IMR-90 (cell line): ENCODE measurements around the gene SH2D5. TPM values are rescaled to one million over a fixed set of nuclear protein-coding genes. Genes with fewer than 3 reads are reported as not detected.

Experiments
- ATAC-seq: fragments of 200-7000 bp; cut with Tn5 transposase; 2 replicates; pipeline ENCODE4 v1.9.1; 2020; ENCODE audit warnings: low read depth, mild to moderate bottlenecking, moderate library complexity
- BruUV-seq: library from RNA; stranded (reverse); fragments of 400-500 nt; replicated peaks from 2 replicates; lab custom pipeline; 2021; lab: Mats Ljungman, UMichigan
- CTCF ChIA-PET: fragments of 300-600 bp; formaldehyde crosslinking; extraction: SDS; loops from one replicate; lab custom pipeline; 2021; ENCODE audit warnings: antibody characterized with exemption; lab: Yijun Ruan, JAX
- POLR2A ChIA-PET: fragments of 300-600 bp; sonication (Branson Sonifier 250); formaldehyde crosslinking; loops from one replicate; lab custom pipeline; 2022; ENCODE audit warnings: antibody characterized with exemption; ENCODE audit not compliant: unreplicated experiment; lab: Charles Lee
- DNase-seq: peaks from one replicate; pipeline ENCODE4 v3.0.0; 2013
- H2AFZ ChIP-seq: replicated peaks from 2 replicates; pipeline ENCODE3; 2013; ENCODE audit warnings: low read length, mild to moderate bottlenecking; ENCODE audit not compliant: poor library complexity
- H2AK5ac ChIP-seq: 2 replicates; pipeline ENCODE4 v1.6.1; 2013; ENCODE audit warnings: low read depth, low read length, inconsistent platforms
- H2AK9ac ChIP-seq: replicated peaks from 2 replicates; pipeline ENCODE3; 2013; ENCODE audit warnings: mild to moderate bottlenecking, low read depth, low read length, moderate library complexity; ENCODE audit not compliant: poor library complexity
- H2BK120ac ChIP-seq: 2 replicates; pipeline ENCODE4 v1.6.1; 2013; ENCODE audit warnings: low read depth, low read length, inconsistent platforms
- H2BK15ac ChIP-seq: 3 replicates; pipeline ENCODE4 v1.6.1; 2013; ENCODE audit warnings: low read depth, low read length, inconsistent platforms
- H2BK20ac ChIP-seq: 2 replicates; pipeline ENCODE4 v1.6.1; 2013; ENCODE audit warnings: low read depth, mild to moderate bottlenecking, inconsistent platforms, low read length, moderate library complexity
- H2BK5ac ChIP-seq: 2 replicates; pipeline ENCODE4 v1.6.1; 2013; ENCODE audit warnings: mild to moderate bottlenecking, low read depth, low read length, inconsistent platforms; ENCODE audit not compliant: poor library complexity, severe bottlenecking
- H3K14ac ChIP-seq: replicated peaks from 2 replicates; pipeline ENCODE4 v1.6.1; 2013; ENCODE audit warnings: low read depth, low read length, inconsistent platforms
- H3K18ac ChIP-seq: 2 replicates; pipeline ENCODE4 v1.6.1; 2013; ENCODE audit warnings: low read depth, low read length, control low read depth
- H3K23ac ChIP-seq: 2 replicates; pipeline ENCODE4 v1.6.1; 2013; ENCODE audit warnings: low read depth, low read length, inconsistent platforms
- H3K27ac ChIP-seq: 2 replicates; pipeline ENCODE4 v1.5.1; 2013; ENCODE audit warnings: mild to moderate bottlenecking, control low read depth, low read length; ENCODE audit not compliant: insufficient read depth
- H3K27me3 ChIP-seq: 2 replicates; pipeline ENCODE4 v1.6.1; 2013; ENCODE audit warnings: low read length; ENCODE audit not compliant: control insufficient read depth, insufficient read depth
- H3K36me3 ChIP-seq: 2 replicates; pipeline ENCODE4 v1.6.1; 2013; ENCODE audit warnings: low read length, mixed read lengths; ENCODE audit not compliant: control insufficient read depth, insufficient read depth
- H3K4ac ChIP-seq: 2 replicates; pipeline ENCODE4 v1.6.1; 2013; ENCODE audit warnings: low read depth, low read length, inconsistent platforms
- H3K4me1 ChIP-seq: 2 replicates; pipeline ENCODE4 v1.6.1; 2013; ENCODE audit warnings: low read length, mixed read lengths; ENCODE audit not compliant: control insufficient read depth, insufficient read depth
- H3K4me2 ChIP-seq: 2 replicates; pipeline ENCODE4 v1.6.1; 2013; ENCODE audit warnings: low read depth, mild to moderate bottlenecking, control low read depth, low read length, moderate library complexity
- H3K4me3 ChIP-seq: 2 replicates; pipeline ENCODE4 v1.5.1; 2013; ENCODE audit warnings: low read depth, mild to moderate bottlenecking, control low read depth, low read length, moderate library complexity; ENCODE audit not compliant: insufficient read depth
- H3K56ac ChIP-seq: 2 replicates; pipeline ENCODE4 v1.6.1; 2013; ENCODE audit warnings: low read length, inconsistent platforms; ENCODE audit not compliant: insufficient read depth; ENCODE audit errors: extremely low read depth
- H3K79me1 ChIP-seq, 2 experiments: 2 replicates each; pipeline ENCODE4 v1.6.1; 2013; ENCODE audit warnings: low read length in 2 of 2, inconsistent platforms in 1 of 2, low read depth in 1 of 2
- H3K9ac ChIP-seq: 2 replicates; pipeline ENCODE4 v1.6.1; 2013; ENCODE audit warnings: low read depth, low read length, control low read depth
- H3K9me1 ChIP-seq: 2 replicates; pipeline ENCODE4 v1.6.1; 2013; ENCODE audit warnings: low read length, inconsistent platforms; ENCODE audit not compliant: insufficient read depth
- H3K9me3 ChIP-seq: 2 replicates; pipeline ENCODE4 v1.6.1; 2013; ENCODE audit warnings: low read length; ENCODE audit not compliant: control insufficient read depth, insufficient read depth
- H4K20me1 ChIP-seq: 2 replicates; pipeline ENCODE4 v1.6.1; 2013; ENCODE audit warnings: low read length, inconsistent platforms; ENCODE audit not compliant: insufficient read depth
- H4K5ac ChIP-seq: 2 replicates; pipeline ENCODE4 v1.6.1; 2013; ENCODE audit warnings: mild to moderate bottlenecking, low read depth, low read length, control low read depth
- H4K8ac ChIP-seq, 2 experiments: 2 replicates each; pipeline ENCODE4 v1.6.1; 2013; ENCODE audit warnings: low read depth in 2 of 2, low read length in 2 of 2, control low read depth in 1 of 2, inconsistent platforms in 1 of 2
- H4K91ac ChIP-seq: 2 replicates; pipeline ENCODE4 v1.6.1; 2013; ENCODE audit warnings: low read depth, low read length, inconsistent platforms; ENCODE audit not compliant: insufficient read depth
- FOS ChIP-seq: fragments of 150-350 bp; IDR thresholded peaks from 2 replicates; pipeline ENCODE4 v1.6.1; 2016; ENCODE audit warnings: low read depth, low read length
- WGBS, 2 experiments: methylation state at CpG; one replicate each; pipeline versions ENCODE4 v1.1.5 to v1.1.7; 2013; ENCODE audit warnings: missing lambda C conversion rate in 2 of 2; ENCODE audit not compliant: insufficient read length in 1 of 2; ENCODE audit errors: extremely low coverage in 2 of 2; 5-methylcytosine and 5-hydroxymethylcytosine counted together
- dilution Hi-C: fragments of 300-500 bp; cut with HindIII; formaldehyde crosslinking; loops from one replicate; pipeline ENCODE4 v1.14.3; 2018; ENCODE audit warnings: low sequenced_read_pairs; ENCODE audit not compliant: unreplicated experiment
- in situ Hi-C: fragments of 300-500 bp; cut with MboI; formaldehyde crosslinking; loops from 3 replicates; pipeline ENCODE4 v1.14.3; 2019; ENCODE audit warnings: low sequenced_read_pairs, inconsistent platforms, mixed read lengths
- intact Hi-C: fragments of 100-400 bp; cut with micrococcal nuclease; formaldehyde crosslinking; loops from 2 replicates; pipeline ENCODE4 v1.10.0; 2022
- polyA plus RNA-seq, 3 experiments: library from polyadenylated mRNA; depleted of rRNA; stranded (reverse); fragments of >200 nt; gene quantifications; 2 replicates each; pipeline ENCODE4 v1.2.3, GENCODE V29; 2012; ENCODE audit warnings: low replicate concordance in 1 of 3
- total RNA-seq: library from RNA; depleted of rRNA; stranded (reverse); fragments of >200 nt; gene quantifications from 2 replicates; pipeline ENCODE4 v1.2.3, GENCODE V29; 2012

SH2D5 gene
- total and polyA plus RNA-seq, 2 of the 4 experiments (the other 2 are of a cell fraction) = 7.2 to 14.4 TPM

DNA sequence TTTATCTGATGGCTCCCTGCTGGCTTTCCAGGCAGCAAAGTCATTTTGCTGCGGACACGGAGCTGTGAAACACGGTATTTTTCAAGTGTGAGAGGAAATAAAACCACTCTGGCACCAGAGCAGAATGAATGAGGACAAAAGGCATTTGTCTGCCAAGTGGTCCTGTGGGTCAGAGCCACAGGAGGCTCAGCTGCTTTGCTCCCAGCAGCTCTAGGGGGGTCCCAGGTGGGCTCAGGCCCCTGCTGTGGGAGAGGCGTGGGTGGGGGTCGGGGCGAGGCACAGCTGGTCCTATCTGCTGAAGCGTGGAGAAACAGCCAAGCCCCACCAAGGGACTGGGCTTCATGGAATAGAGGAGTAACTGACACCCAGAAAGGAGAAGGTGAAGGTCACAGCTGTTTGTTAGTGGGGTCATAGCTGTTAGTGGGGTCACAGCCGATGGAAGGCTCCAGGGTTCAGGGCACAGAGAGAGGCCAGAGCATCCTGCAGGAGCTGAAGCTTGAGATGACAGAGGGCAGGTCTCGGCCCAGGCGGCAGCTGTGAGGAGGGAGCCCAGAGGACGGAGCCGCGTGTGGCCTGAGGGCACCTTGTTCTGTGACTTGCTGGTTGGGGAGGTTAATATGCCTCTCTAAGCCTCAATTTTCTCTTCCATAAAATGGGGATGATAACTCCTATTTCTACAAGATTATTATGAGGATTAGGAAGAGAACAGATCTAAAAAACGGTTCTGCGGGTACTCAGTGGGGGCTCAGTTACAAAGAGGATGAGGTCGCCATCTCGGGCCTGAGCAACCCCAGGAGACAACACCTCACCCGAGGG lies 21.8 kb downstream of the SH2D5 start:
- BruUV-seq = no TSS peak
- ChIA-PET POLR2A (interaction anchor here (0.8 kb wide), 1 partner anchor 12 kb away, joined by 3 read pairs; no protein-coding TSS in a partner anchor), CTCF (interaction anchor here (1.2 kb wide), 1 partner anchor 14 kb away, joined by 3 read pairs; no protein-coding TSS in a partner anchor)
- no peak overlapping the region for H2AFZ ChIP-seq
- no peaks in the 10 kb centered on the region for H4K20me1 ChIP-seq
- no peak overlapping the region for H3K4me3 ChIP-seq
- H2AK9ac ChIP-seq = no peak overlapping the region
- H2BK15ac ChIP-seq = no peak overlapping the region
- no peak overlapping the region for H4K8ac ChIP-seq
- 44% methylated on average over 6 of the region's 18 CpGs; no CpG with 5 or more reads in 1 of the 2 experiments for WGBS, 2 experiments
- H2AK5ac ChIP-seq = no peak overlapping the region
- H2BK120ac ChIP-seq = no peak overlapping the region
- no peak overlapping the region for H3K27ac ChIP-seq
- no peak overlapping the region for H3K18ac ChIP-seq
- no peak overlapping the region for H3K14ac ChIP-seq
- no peak overlapping the region; the same call in 1 of the 2 replicates for H3K4ac ChIP-seq
- H3K9ac ChIP-seq = no peak overlapping the region
- no peak overlapping the region for H2BK5ac ChIP-seq
- no peaks in the 10 kb centered on the region for H3K79me1 ChIP-seq
- no peaks in the 10 kb centered on the region for H3K9me3 ChIP-seq
- H2BK20ac ChIP-seq = no peak overlapping the region
- dilution Hi-C loops (no loop called here), in situ Hi-C loops (no loop called here), intact Hi-C loops (no loop called here)
- no peak for TF ChIP-seq FOS
- peaks cover 8% of the 10 kb centered on the region; the same call in 1 of the 2 replicates for H3K9me1 ChIP-seq
- no peaks in the 10 kb centered on the region for H3K27me3 ChIP-seq
- H3K23ac ChIP-seq = no peak overlapping the region
- no peak overlapping the region; the same call in 1 of the 2 replicates for H4K91ac ChIP-seq
- H3K56ac ChIP-seq = no peak overlapping the region
- H3K4me2 ChIP-seq = no peak overlapping the region
- ATAC-seq (no peak), DNase-seq (no peak)
- no peaks in the 10 kb centered on the region for H3K36me3 ChIP-seq
- no peaks in the 10 kb centered on the region for H3K4me1 ChIP-seq
- no peak overlapping the region for H4K5ac ChIP-seq
